H9 (cell line): ENCODE results near the gene NKPD1. TPM values are rescaled to one million over a fixed set of nuclear protein-coding genes. Genes with fewer than 3 reads are reported as not detected.

Source experiments
- DNase-seq: peaks from one replicate; pipeline ENCODE4 v3.0.0-alpha.2; 2017
- H2AFZ ChIP-seq: one replicate; pipeline ENCODE4 v1.6.1; 2013; ENCODE audit warnings: mild to moderate bottlenecking, low read length, control low read depth, moderate library complexity
- H2AK5ac ChIP-seq: 2 replicates; pipeline ENCODE4 v1.6.1; 2013; ENCODE audit warnings: low read length, control low read depth, mixed read lengths; ENCODE audit not compliant: insufficient read length
- H2BK120ac ChIP-seq: one replicate; pipeline ENCODE4 v1.6.1; 2013; ENCODE audit warnings: low read depth, mild to moderate bottlenecking, low read length, control low read depth, inconsistent platforms; ENCODE audit not compliant: poor library complexity, severe bottlenecking
- H2BK12ac ChIP-seq: 2 replicates; pipeline ENCODE4 v1.6.1; 2013; ENCODE audit warnings: low read length, control low read depth, mixed read lengths, low read depth; ENCODE audit not compliant: insufficient read length
- H2BK15ac ChIP-seq: 2 replicates; pipeline ENCODE4 v1.6.1; 2013; ENCODE audit warnings: low read depth, low read length, control low read depth
- H2BK20ac ChIP-seq: one replicate; pipeline ENCODE4 v1.6.1; 2013; ENCODE audit warnings: low read depth, mild to moderate bottlenecking, low read length, control low read depth, inconsistent platforms; ENCODE audit not compliant: poor library complexity, severe bottlenecking
- H2BK5ac ChIP-seq: 2 replicates; pipeline ENCODE4 v1.6.1; 2013; ENCODE audit warnings: low read length, control low read depth, mixed read lengths; ENCODE audit not compliant: insufficient read length
- H3K14ac ChIP-seq: 2 replicates; pipeline ENCODE4 v1.6.1; 2013; ENCODE audit warnings: low read length, control low read depth; ENCODE audit not compliant: insufficient read depth
- H3K18ac ChIP-seq: 2 replicates; pipeline ENCODE4 v1.6.1; 2013; ENCODE audit warnings: low read depth, mild to moderate bottlenecking, mixed read lengths, low read length, control low read depth; ENCODE audit not compliant: insufficient read length
- H3K23ac ChIP-seq: 2 replicates; pipeline ENCODE4 v1.6.1; 2013; ENCODE audit warnings: low read length, control low read depth, mixed read lengths, low read depth; ENCODE audit not compliant: insufficient read length
- H3K23me2 ChIP-seq: 2 replicates; pipeline ENCODE4 v1.6.1; 2013; ENCODE audit warnings: low read depth, mild to moderate bottlenecking, mixed read lengths, low read length, control low read depth; ENCODE audit not compliant: insufficient read length, poor library complexity, severe bottlenecking
- H3K27ac ChIP-seq: 2 replicates; pipeline ENCODE4 v1.5.1; 2013; ENCODE audit warnings: low read length, control low read depth, mixed read lengths, low read depth; ENCODE audit not compliant: insufficient read length
- H3K27me3 ChIP-seq: 2 replicates; pipeline ENCODE4 v1.6.1; 2013; ENCODE audit warnings: low read length, control low read depth, inconsistent platforms; ENCODE audit not compliant: insufficient read depth
- H3K4ac ChIP-seq: 2 replicates; pipeline ENCODE4 v1.6.1; 2013; ENCODE audit warnings: low read depth, mild to moderate bottlenecking, control low read depth, inconsistent platforms, low read length, moderate library complexity
- H3K4me1 ChIP-seq: 2 replicates; pipeline ENCODE4 v1.6.1; 2013; ENCODE audit warnings: low read length, control low read depth, inconsistent platforms; ENCODE audit not compliant: insufficient read depth
- H3K4me2 ChIP-seq: 2 replicates; pipeline ENCODE4 v1.6.1; 2013; ENCODE audit warnings: low read length, control low read depth, mixed read lengths; ENCODE audit not compliant: insufficient read length, insufficient read depth
- H3K56ac ChIP-seq: 2 replicates; pipeline ENCODE4 v1.6.1; 2013; ENCODE audit warnings: low read depth, mild to moderate bottlenecking, mixed read lengths, low read length, control low read depth; ENCODE audit not compliant: insufficient read length
- H3K79me1 ChIP-seq: 2 replicates; pipeline ENCODE4 v1.6.1; 2013; ENCODE audit warnings: low read depth, mild to moderate bottlenecking, moderate library complexity, low read length, control low read depth, inconsistent platforms; ENCODE audit not compliant: insufficient read depth, poor library complexity, severe bottlenecking
- H3K79me2 ChIP-seq: 2 replicates; pipeline ENCODE4 v1.6.1; 2013; ENCODE audit warnings: low read length, control low read depth, inconsistent platforms; ENCODE audit not compliant: insufficient read depth
- H3K9ac ChIP-seq: 2 replicates; pipeline ENCODE4 v1.6.1; 2013; ENCODE audit warnings: low read length, control low read depth, mixed read lengths; ENCODE audit not compliant: insufficient read length; ENCODE audit errors: extremely low read depth
- H3K9me3 ChIP-seq: one replicate; pipeline ENCODE4 v1.6.1; 2013; ENCODE audit warnings: low read depth, low read length, inconsistent platforms; ENCODE audit not compliant: control insufficient read depth
- H3T11ph ChIP-seq: one replicate; pipeline ENCODE4 v1.6.1; 2013; ENCODE audit warnings: mild to moderate bottlenecking, low read length, control low read depth, inconsistent platforms
- H4K20me1 ChIP-seq: one replicate; pipeline ENCODE4 v1.6.1; 2013; ENCODE audit not compliant: control insufficient read depth, insufficient read length, insufficient read depth
- H4K5ac ChIP-seq: 2 replicates; pipeline ENCODE4 v1.6.1; 2013; ENCODE audit warnings: low read depth, mild to moderate bottlenecking, mixed read lengths, low read length, control low read depth; ENCODE audit not compliant: insufficient read length
- H4K8ac ChIP-seq: replicated peaks from 2 replicates; pipeline ENCODE4 v1.6.1; 2013; ENCODE audit warnings: low read length, control low read depth, mixed read lengths, low read depth; ENCODE audit not compliant: insufficient read length
- H4K91ac ChIP-seq: 2 replicates; pipeline ENCODE4 v1.6.1; 2013; ENCODE audit warnings: low read depth, mild to moderate bottlenecking, moderate library complexity, mixed read lengths, low read length, control low read depth; ENCODE audit not compliant: insufficient read length
- H3K27ac Mint-ChIP-seq, 3 experiments: 2 replicates in 2 of 3; 3 replicates in 1 of 3; pipeline ENCODE4 v1.8.0; 2020 to 2021; ENCODE audit warnings: mixed read lengths in 3 of 3, mild to moderate bottlenecking in 1 of 3, moderate library complexity in 1 of 3
- H3K27me3 Mint-ChIP-seq: 2 replicates; pipeline ENCODE4 v1.8.0; 2021; ENCODE audit warnings: low read depth, mild to moderate bottlenecking, moderate library complexity, mixed read lengths
- H3K36me3 Mint-ChIP-seq, 3 experiments: 2 replicates in 2 of 3; 3 replicates in 1 of 3; pipeline ENCODE4 v1.8.0; 2020 to 2021; ENCODE audit warnings: low read depth in 3 of 3, mixed read lengths in 3 of 3; ENCODE audit not compliant: insufficient read depth in 1 of 3
- H3K4me1 Mint-ChIP-seq, 2 experiments: 2 replicates each; pipeline ENCODE4 v1.8.0; 2020; ENCODE audit warnings: mixed read lengths in 2 of 2
- H3K4me3 Mint-ChIP-seq, 2 experiments: 2 replicates in 1 of 2; 3 replicates in 1 of 2; pipeline ENCODE4 v1.8.0; 2020 to 2021; ENCODE audit warnings: mild to moderate bottlenecking in 2 of 2, mixed read lengths in 2 of 2, moderate library complexity in 1 of 2
- H3K9me3 Mint-ChIP-seq, 2 experiments: 2 replicates in 1 of 2; 3 replicates in 1 of 2; pipeline ENCODE4 v1.8.0; 2020; ENCODE audit warnings: mild to moderate bottlenecking in 2 of 2, mixed read lengths in 2 of 2, moderate library complexity in 1 of 2
- WGBS: extraction: QIAGEN DNeasy Blood & Tissue Kit; methylation state at CpG from one replicate; pipeline ENCODE4 v1.1.7; 2013; ENCODE audit warnings: missing lambda C conversion rate, low lambda C conversion rate, mixed read lengths; ENCODE audit not compliant: insufficient read length; ENCODE audit errors: extremely low coverage; 5-methylcytosine and 5-hydroxymethylcytosine counted together
- total RNA-seq: library from RNA; stranded (reverse); gene quantifications from 2 replicates; pipeline ENCODE4 v1.2.1, GENCODE V29; 2021
- TF ChIP-seq, protein P1 (sequence below): fragments of 200-600 bp; sonication (generic); conservative IDR thresholded peaks from 3 replicates; pipeline ENCODE4 v1.8.0; 2021; ENCODE audit warnings: antibody characterized with exemption, mild to moderate bottlenecking

NKPD1 gene
- total RNA-seq, 1 experiment from 2014 or later, result 0.17 TPM

- H3K4ac ChIP-seq, result no peak overlapping the region
Measured at GRCh38 chr19:45206328-45206727, 45.5 kb upstream of the NKPD1 start.

More at GRCh38 chr19:45206328-45206727, 45.5 kb upstream of the NKPD1 start:
- H3K27ac ChIP-seq, result no peak overlapping the region
- TF ChIP-seq, protein P1, sequence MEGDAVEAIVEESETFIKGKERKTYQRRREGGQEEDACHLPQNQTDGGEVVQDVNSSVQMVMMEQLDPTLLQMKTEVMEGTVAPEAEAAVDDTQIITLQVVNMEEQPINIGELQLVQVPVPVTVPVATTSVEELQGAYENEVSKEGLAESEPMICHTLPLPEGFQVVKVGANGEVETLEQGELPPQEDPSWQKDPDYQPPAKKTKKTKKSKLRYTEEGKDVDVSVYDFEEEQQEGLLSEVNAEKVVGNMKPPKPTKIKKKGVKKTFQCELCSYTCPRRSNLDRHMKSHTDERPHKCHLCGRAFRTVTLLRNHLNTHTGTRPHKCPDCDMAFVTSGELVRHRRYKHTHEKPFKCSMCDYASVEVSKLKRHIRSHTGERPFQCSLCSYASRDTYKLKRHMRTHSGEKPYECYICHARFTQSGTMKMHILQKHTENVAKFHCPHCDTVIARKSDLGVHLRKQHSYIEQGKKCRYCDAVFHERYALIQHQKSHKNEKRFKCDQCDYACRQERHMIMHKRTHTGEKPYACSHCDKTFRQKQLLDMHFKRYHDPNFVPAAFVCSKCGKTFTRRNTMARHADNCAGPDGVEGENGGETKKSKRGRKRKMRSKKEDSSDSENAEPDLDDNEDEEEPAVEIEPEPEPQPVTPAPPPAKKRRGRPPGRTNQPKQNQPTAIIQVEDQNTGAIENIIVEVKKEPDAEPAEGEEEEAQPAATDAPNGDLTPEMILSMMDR, result no peak
- H4K5ac ChIP-seq, result no peak overlapping the region
- no peak overlapping the region for H3K9ac ChIP-seq
- H4K91ac ChIP-seq, result no peak overlapping the region
- no peak overlapping the region for H2BK12ac ChIP-seq
- H3K18ac ChIP-seq, result no peak overlapping the region
- H3K4me1 Mint-ChIP-seq, result peaks cover 0 to 3% of the 10 kb centered on the region in 2 experiments; a peak in 2 of 4 replicates
- H2AFZ ChIP-seq, result no peak overlapping the region
- H3K9me3 ChIP-seq, result no peaks in the 10 kb centered on the region
- no peak overlapping the region for H3K14ac ChIP-seq
- no peak overlapping the region for H2BK5ac ChIP-seq
- peaks cover 20% of the 10 kb centered on the region for H3K27me3 Mint-ChIP-seq
- no peak overlapping the region for H2BK20ac ChIP-seq
- H3K36me3 Mint-ChIP-seq, result no peaks in the 10 kb centered on the region
- no peaks in the 10 kb centered on the region for H3K79me2 ChIP-seq
- H3K4me3 Mint-ChIP-seq, result no peak overlapping the region
- H2BK120ac ChIP-seq, result no peak overlapping the region
- WGBS, result no CpG with 5 or more reads among the region's 3 CpGs
- H4K20me1 ChIP-seq, result no peaks in the 10 kb centered on the region
- no peaks in the 10 kb centered on the region for H3K79me1 ChIP-seq
- no peak overlapping the region for H2BK15ac ChIP-seq
- no peak overlapping the region for H3K4me2 ChIP-seq
- H3K23ac ChIP-seq, result no peak overlapping the region
- H3T11ph ChIP-seq, result no peak overlapping the region
- H4K8ac ChIP-seq, result no peak overlapping the region
- no peak for DNase-seq
- no peak overlapping the region for H2AK5ac ChIP-seq
- no peaks in the 10 kb centered on the region for H3K4me1 ChIP-seq
- H3K56ac ChIP-seq, result no peak overlapping the region
- no peaks in the 10 kb centered on the region for H3K27me3 ChIP-seq
- H3K27ac Mint-ChIP-seq, result no peak overlapping the region
- no peaks in the 10 kb centered on the region for H3K23me2 ChIP-seq
- H3K9me3 Mint-ChIP-seq, result no peaks in the 10 kb centered on the region
